C4-2B (cell line): ENCODE measurements around the gene MAP3K6.

Experiments used
- CTCF ChIP-seq: fragments of 450-650 bp; conservative IDR thresholded peaks from 2 replicates; pipeline ENCODE4 v1.5.1; 2017; ENCODE audit warnings: mild to moderate bottlenecking
- ZFX ChIP-seq: fragments of 450-650 bp; IDR thresholded peaks from 2 replicates; pipeline ENCODE4 v1.6.1; 2017

- TF ChIP-seq CTCF (no peak), ZFX (no peak)
Observed at GRCh38 chr1:27408151-27408550, 41.4 kb upstream of the MAP3K6 start.
